Measurements from ENCODE around the gene PALLD. TPM values are rescaled to one million over a fixed set of nuclear protein-coding genes. Genes with fewer than 3 reads are reported as not detected.

Gene PALLD
- total RNA-seq, 1 donor from 2014 or later: 396 TPM

GRCh38 chr4:168592676-168593075 is 95.8 kb downstream of the PALLD start:
- DNase-seq (ENCODE audit: extremely low spot score, unreplicated experiment): no peak
- Mint-ChIP-seq H3K27me3 (ENCODE audit: unreplicated experiment) (no peaks in the 10 kb centered on the region), H3K4me3 (ENCODE audit: unreplicated experiment) (no peak overlapping the region), H3K27ac (ENCODE audit: unreplicated experiment) (no peak overlapping the region), H3K36me3 (ENCODE audit: unreplicated experiment) (no peaks in the 10 kb centered on the region), H3K9me3 (ENCODE audit: unreplicated experiment) (no peaks in the 10 kb centered on the region), H3K4me1 (ENCODE audit: unreplicated experiment) (peaks cover 23% of the 10 kb centered on the region)
- TF ChIP-seq CTCF (IDR thresholded peaks at IDR 0.05): no peak

DNA sequence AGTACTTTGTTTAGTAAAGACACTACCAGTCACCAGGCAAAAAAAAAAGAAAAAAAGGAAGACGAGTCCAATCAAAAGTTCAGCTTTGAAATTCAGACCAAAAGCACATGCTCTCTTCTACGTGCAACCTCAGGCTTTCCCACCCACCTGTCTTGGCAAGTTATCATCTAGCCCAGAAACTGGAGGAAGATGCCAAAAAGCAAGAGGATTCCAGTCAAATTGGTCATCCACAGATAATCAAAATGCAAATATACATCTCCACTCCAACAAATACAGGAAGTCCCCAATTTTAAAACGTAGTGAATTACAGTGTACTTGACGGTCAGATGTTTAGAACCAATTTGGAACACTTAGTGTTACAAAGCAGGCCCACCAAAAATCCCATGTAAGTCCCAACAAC is 96.5 kb downstream of the PALLD start:
- Mint-ChIP-seq H3K27ac (ENCODE audit: unreplicated experiment) (no peak overlapping the region), H3K36me3 (ENCODE audit: unreplicated experiment) (no peaks in the 10 kb centered on the region), H3K4me1 (ENCODE audit: unreplicated experiment) (peaks cover 16% of the 10 kb centered on the region), H3K4me3 (ENCODE audit: unreplicated experiment) (no peak overlapping the region), H3K27me3 (ENCODE audit: unreplicated experiment) (no peaks in the 10 kb centered on the region), H3K9me3 (ENCODE audit: unreplicated experiment) (no peaks in the 10 kb centered on the region)
- DNase-seq (ENCODE audit: extremely low spot score, unreplicated experiment): no peak
- TF ChIP-seq CTCF (IDR thresholded peaks at IDR 0.05): no peak

DNA sequence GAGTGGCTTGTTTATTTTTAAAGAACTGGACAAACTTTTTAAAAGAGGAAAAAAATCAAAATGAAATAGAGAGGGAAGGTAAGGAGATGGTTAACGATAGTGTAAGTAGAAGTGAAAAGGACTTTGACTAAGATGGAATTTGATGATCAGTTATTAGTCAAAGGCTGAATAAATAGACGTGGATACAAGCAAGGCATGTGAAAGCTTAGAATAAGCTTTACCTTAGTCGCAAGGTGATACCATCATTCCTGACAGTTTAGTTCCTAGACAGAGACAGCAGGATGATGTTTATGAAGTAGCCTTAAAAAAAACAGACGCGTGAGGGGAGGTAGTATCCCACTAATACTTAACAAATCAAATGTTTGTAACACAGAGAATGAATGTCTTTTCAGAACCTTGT is 97.3 kb downstream of the PALLD start:
- no peak for TF ChIP-seq CTCF (IDR thresholded peaks at IDR 0.05)
- DNase-seq (ENCODE audit: extremely low spot score, unreplicated experiment): no peak
- H3K27me3 Mint-ChIP-seq (ENCODE audit: unreplicated experiment): no peaks in the 10 kb centered on the region
- no peak overlapping the region for H3K4me3 Mint-ChIP-seq (ENCODE audit: unreplicated experiment)
- peaks cover 10% of the 10 kb centered on the region for H3K4me1 Mint-ChIP-seq (ENCODE audit: unreplicated experiment)
- no peaks in the 10 kb centered on the region for H3K36me3 Mint-ChIP-seq (ENCODE audit: unreplicated experiment)
- H3K9me3 Mint-ChIP-seq (ENCODE audit: unreplicated experiment): no peaks in the 10 kb centered on the region
- no peak overlapping the region for H3K27ac Mint-ChIP-seq (ENCODE audit: unreplicated experiment)

DNA sequence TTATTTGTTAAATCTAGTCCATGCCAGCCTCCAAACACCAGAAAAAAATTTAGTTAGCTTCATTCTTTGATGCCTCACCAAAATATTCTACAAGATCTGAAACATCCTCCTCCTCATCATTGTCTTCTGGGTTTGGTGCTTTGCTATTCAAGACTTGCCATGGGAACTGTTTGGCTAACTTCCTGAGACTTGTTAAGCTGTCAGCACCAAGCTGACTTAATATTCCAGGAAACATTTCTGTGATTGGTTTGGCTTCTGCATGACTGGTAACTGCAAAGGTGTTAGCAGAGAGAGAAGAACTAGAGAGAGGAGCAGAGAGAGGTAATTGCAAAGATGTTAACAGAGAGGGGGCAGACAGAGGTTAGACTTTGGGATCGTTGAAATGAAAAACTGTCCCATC is 101.3 kb downstream of the PALLD start:
- no peak for DNase-seq (ENCODE audit: extremely low spot score, unreplicated experiment)
- TF ChIP-seq CTCF (IDR thresholded peaks at IDR 0.05): no peak
- H3K4me1 Mint-ChIP-seq (ENCODE audit: unreplicated experiment): peaks cover 8% of the 10 kb centered on the region
- H3K27ac Mint-ChIP-seq (ENCODE audit: unreplicated experiment): no peak overlapping the region
- no peak overlapping the region for H3K4me3 Mint-ChIP-seq (ENCODE audit: unreplicated experiment)
- H3K36me3 Mint-ChIP-seq (ENCODE audit: unreplicated experiment): no peaks in the 10 kb centered on the region
- H3K9me3 Mint-ChIP-seq (ENCODE audit: unreplicated experiment): no peaks in the 10 kb centered on the region
- no peaks in the 10 kb centered on the region for H3K27me3 Mint-ChIP-seq (ENCODE audit: unreplicated experiment)

- H3K4me1 Mint-ChIP-seq (ENCODE audit: unreplicated experiment): peaks cover 33% of the 10 kb centered on the region
- H3K4me3 Mint-ChIP-seq (ENCODE audit: unreplicated experiment): no peak overlapping the region
- DNase-seq (ENCODE audit: extremely low spot score, unreplicated experiment): no peak
- no peaks in the 10 kb centered on the region for H3K36me3 Mint-ChIP-seq (ENCODE audit: unreplicated experiment)
- H3K9me3 Mint-ChIP-seq (ENCODE audit: unreplicated experiment): no peaks in the 10 kb centered on the region
- no peaks in the 10 kb centered on the region for H3K27me3 Mint-ChIP-seq (ENCODE audit: unreplicated experiment)
- no peak for TF ChIP-seq CTCF (IDR thresholded peaks at IDR 0.05)
- no peak overlapping the region for H3K27ac Mint-ChIP-seq (ENCODE audit: unreplicated experiment)
These were observed 104.1 kb downstream of the PALLD start for GRCh38 chr4:168600796-168601583.

All from osteocyte (in vitro differentiated cells).